PFSK-1 (cell line): ENCODE results near the gene LRCH4.

Experiments used
- FOXP2 ChIP-seq: optimal IDR thresholded peaks from 2 replicates; pipeline ENCODE3; 2011; ENCODE audit warnings: borderline replicate concordance, control low read depth, inconsistent platforms; ENCODE audit not compliant: insufficient read depth; ENCODE audit errors: extremely low read length, extremely low read depth
- POLR2AphosphoS5 ChIP-seq: IDR thresholded peaks from 2 replicates; pipeline ENCODE4 v1.6.1; 2012; ENCODE audit warnings: low read depth, mild to moderate bottlenecking, control low read depth, low read length, moderate library complexity
- SIN3A ChIP-seq: IDR thresholded peaks from 2 replicates; pipeline ENCODE4 v1.6.1; 2012; ENCODE audit warnings: mild to moderate bottlenecking, low read length, moderate library complexity, borderline replicate concordance; ENCODE audit not compliant: insufficient read depth
- TAF1 ChIP-seq: IDR thresholded peaks from 2 replicates; pipeline ENCODE4 v1.6.1; 2012; ENCODE audit warnings: low read length, control low read depth, borderline replicate concordance; ENCODE audit not compliant: insufficient read depth
- TF ChIP-seq, protein P1 (sequence below), 2 experiments: IDR thresholded peaks; 2 replicates each; pipeline versions ENCODE4 v1.6.1 to v1.8.0; 2011 to 2012; ENCODE audit warnings: low read depth in 2 of 2, low read length in 2 of 2, control low read depth in 1 of 2, inconsistent platforms in 1 of 2, mild to moderate bottlenecking in 1 of 2, moderate library complexity in 1 of 2; ENCODE audit not compliant: insufficient read depth in 1 of 2

The LRCH4 gene

GRCh38 chr7:100563100-100563564, 22.8 kb downstream of the LRCH4 start:
- TF ChIP-seq SIN3A (no peak), POLR2AphosphoS5 (no peak), TAF1 (no peak), FOXP2 (no peak)
- TF ChIP-seq, protein P1, sequence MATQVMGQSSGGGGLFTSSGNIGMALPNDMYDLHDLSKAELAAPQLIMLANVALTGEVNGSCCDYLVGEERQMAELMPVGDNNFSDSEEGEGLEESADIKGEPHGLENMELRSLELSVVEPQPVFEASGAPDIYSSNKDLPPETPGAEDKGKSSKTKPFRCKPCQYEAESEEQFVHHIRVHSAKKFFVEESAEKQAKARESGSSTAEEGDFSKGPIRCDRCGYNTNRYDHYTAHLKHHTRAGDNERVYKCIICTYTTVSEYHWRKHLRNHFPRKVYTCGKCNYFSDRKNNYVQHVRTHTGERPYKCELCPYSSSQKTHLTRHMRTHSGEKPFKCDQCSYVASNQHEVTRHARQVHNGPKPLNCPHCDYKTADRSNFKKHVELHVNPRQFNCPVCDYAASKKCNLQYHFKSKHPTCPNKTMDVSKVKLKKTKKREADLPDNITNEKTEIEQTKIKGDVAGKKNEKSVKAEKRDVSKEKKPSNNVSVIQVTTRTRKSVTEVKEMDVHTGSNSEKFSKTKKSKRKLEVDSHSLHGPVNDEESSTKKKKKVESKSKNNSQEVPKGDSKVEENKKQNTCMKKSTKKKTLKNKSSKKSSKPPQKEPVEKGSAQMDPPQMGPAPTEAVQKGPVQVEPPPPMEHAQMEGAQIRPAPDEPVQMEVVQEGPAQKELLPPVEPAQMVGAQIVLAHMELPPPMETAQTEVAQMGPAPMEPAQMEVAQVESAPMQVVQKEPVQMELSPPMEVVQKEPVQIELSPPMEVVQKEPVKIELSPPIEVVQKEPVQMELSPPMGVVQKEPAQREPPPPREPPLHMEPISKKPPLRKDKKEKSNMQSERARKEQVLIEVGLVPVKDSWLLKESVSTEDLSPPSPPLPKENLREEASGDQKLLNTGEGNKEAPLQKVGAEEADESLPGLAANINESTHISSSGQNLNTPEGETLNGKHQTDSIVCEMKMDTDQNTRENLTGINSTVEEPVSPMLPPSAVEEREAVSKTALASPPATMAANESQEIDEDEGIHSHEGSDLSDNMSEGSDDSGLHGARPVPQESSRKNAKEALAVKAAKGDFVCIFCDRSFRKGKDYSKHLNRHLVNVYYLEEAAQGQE (IDR thresholded peaks at IDR 0.05; ENCODE audit: insufficient read depth in 1 of 2, low read depth in 2 of 2, low read length in 2 of 2): no peak

- no peak for TF ChIP-seq TAF1
- TF ChIP-seq FOXP2: no peak
- TF ChIP-seq SIN3A: no peak
- no peak for TF ChIP-seq POLR2AphosphoS5
- TF ChIP-seq, protein P1 (IDR thresholded peaks at IDR 0.05; ENCODE audit: insufficient read depth in 1 of 2, low read depth in 2 of 2, low read length in 2 of 2): no peak
Observed at GRCh38 chr7:100562195-100563099, 23.5 kb downstream of the LRCH4 start.

- TF ChIP-seq TAF1 (no peak), POLR2AphosphoS5 (no peak), SIN3A (no peak), FOXP2 (no peak)
- TF ChIP-seq, protein P1 (IDR thresholded peaks at IDR 0.05; ENCODE audit: insufficient read depth in 1 of 2, low read depth in 2 of 2, low read length in 2 of 2): no peak
Observed at GRCh38 chr7:100561491-100562194, 24.3 kb downstream of the LRCH4 start.

- no peak for TF ChIP-seq SIN3A
- TF ChIP-seq TAF1: no peak
- TF ChIP-seq POLR2AphosphoS5: no peak
- TF ChIP-seq, protein P1 (IDR thresholded peaks at IDR 0.05; ENCODE audit: insufficient read depth in 1 of 2, low read depth in 2 of 2, low read length in 2 of 2): no peak
- TF ChIP-seq FOXP2: no peak
Observed at GRCh38 chr7:100559127-100559526, 26.8 kb downstream of the LRCH4 start.
